RWPE2 (cell line): ENCODE data around the gene ANO8.

Experiments
- ATAC-seq: fragments of 200-7000 bp; cut with Tn5 transposase; 3 replicates; pipeline ENCODE4 v1.9.1; 2021; ENCODE audit warnings: low read depth
- DNase-seq: peaks from one replicate; pipeline ENCODE4 v3.0.0-alpha.2; 2020; ENCODE audit warnings: low spot score
- H3K27ac ChIP-seq: fragments of 450-650 bp; 2 replicates; pipeline ENCODE4 v1.5.1; 2017; ENCODE audit warnings: mild to moderate bottlenecking; ENCODE audit not compliant: poor library complexity, severe bottlenecking
- H3K27me3 ChIP-seq: fragments of 250-450 bp; sonication (Bioruptor Pico); 2 replicates; pipeline ENCODE4 v1.5.1; 2021; ENCODE audit warnings: mild to moderate bottlenecking, moderate library complexity; ENCODE audit not compliant: insufficient read depth, poor library complexity, severe bottlenecking
- H3K36me3 ChIP-seq: fragments of 250-450 bp; sonication (Bioruptor Pico); 2 replicates; pipeline ENCODE4 v1.5.1; 2020; ENCODE audit warnings: low read depth, mild to moderate bottlenecking, moderate library complexity
- H3K4me1 ChIP-seq: fragments of 250-450 bp; sonication (Bioruptor Pico); 2 replicates; pipeline ENCODE4 v1.5.1; 2021; ENCODE audit warnings: mild to moderate bottlenecking, moderate library complexity; ENCODE audit not compliant: insufficient read depth, poor library complexity, severe bottlenecking
- H3K4me3 ChIP-seq: fragments of 250-450 bp; sonication (Bioruptor Pico); 2 replicates; pipeline ENCODE4 v1.5.1; 2021; ENCODE audit warnings: mild to moderate bottlenecking, moderate library complexity; ENCODE audit not compliant: severe bottlenecking
- H3K9me3 ChIP-seq: fragments of 250-450 bp; sonication (Bioruptor Pico); 2 replicates; pipeline ENCODE4 v1.5.1; 2021; ENCODE audit warnings: mild to moderate bottlenecking, moderate library complexity; ENCODE audit not compliant: severe bottlenecking
- TF ChIP-seq, protein P1 (sequence below): fragments of 450-650 bp; IDR thresholded peaks from one replicate; pipeline ENCODE4 v1.5.1; 2017; ENCODE audit warnings: mild to moderate bottlenecking, moderate library complexity; ENCODE audit not compliant: poor library complexity, severe bottlenecking

Gene ANO8, protein sequence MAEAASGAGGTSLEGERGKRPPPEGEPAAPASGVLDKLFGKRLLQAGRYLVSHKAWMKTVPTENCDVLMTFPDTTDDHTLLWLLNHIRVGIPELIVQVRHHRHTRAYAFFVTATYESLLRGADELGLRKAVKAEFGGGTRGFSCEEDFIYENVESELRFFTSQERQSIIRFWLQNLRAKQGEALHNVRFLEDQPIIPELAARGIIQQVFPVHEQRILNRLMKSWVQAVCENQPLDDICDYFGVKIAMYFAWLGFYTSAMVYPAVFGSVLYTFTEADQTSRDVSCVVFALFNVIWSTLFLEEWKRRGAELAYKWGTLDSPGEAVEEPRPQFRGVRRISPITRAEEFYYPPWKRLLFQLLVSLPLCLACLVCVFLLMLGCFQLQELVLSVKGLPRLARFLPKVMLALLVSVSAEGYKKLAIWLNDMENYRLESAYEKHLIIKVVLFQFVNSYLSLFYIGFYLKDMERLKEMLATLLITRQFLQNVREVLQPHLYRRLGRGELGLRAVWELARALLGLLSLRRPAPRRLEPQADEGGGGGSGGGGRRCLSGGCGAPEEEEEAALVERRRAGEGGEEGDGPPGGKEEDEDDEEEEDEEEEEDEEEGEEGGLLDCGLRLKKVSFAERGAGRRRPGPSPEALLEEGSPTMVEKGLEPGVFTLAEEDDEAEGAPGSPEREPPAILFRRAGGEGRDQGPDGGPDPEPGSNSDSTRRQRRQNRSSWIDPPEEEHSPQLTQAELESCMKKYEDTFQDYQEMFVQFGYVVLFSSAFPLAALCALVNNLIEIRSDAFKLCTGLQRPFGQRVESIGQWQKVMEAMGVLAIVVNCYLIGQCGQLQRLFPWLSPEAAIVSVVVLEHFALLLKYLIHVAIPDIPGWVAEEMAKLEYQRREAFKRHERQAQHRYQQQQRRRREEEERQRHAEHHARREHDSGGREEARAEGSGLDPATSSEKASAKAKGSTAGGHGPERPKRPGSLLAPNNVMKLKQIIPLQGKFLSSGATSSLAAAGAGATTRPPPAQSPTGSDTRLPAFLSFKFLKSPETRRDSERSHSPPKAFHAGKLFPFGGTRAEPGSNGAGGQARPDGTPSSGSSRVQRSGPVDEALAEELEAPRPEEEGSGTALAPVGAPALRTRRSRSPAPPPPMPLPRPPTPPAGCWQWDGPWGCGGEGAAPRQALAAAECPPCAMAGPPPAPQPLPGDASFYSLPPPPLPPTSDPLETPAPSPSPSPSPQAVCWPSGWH

DNA sequence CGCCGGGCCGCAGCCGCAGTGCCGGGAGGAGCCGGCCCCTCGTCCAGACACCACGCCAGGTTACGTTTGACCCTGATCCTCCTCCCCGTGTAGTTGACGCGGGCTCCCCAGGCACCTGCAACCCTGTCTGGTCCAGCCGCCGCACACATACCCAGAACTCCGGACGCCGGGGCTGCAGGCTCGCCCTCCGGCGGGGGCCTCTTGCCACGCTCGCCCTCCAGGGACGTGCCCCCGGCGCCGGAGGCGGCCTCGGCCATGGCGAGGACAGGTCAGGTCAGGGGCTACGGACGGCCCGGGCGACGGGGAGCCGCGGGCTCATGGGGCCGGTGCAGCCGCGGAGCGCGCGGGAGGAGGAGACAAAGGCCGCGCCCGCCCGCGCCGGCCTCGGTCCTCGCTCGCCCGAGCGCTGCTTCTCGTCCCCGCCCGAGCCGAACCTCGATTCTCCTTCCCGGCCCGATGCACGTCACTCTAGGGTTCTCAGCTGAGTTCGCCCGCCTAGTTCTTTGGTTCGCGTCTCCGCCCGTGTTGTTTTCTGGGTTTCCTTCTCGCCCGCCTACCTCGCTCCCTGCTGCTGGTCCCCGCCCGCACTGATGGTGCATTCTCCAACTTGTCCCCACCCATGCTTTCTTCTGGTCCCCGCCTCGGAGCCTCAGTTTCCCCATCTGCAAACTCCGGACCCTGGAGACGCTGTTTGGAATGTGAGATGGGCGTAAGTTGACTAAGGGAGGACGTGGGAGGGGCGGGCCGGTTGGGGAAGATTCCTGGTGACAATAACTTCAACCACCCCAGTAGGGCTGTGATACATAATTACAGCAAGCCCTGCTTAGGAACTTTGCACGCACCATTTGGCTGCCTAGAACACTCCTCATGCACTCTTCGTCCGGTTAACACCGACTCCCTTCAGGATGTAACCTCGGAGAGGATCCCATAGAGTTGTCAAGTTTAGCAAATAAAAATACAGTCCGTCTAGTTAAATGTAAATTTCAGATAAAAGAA lies at the start of gene ANO8:
Gene ANO8, minus strand, starts transcription at position 442 of the 996 bp plus-strand sequence. Its CDS starts 185 bp downstream, at position 257.
- Histone ChIP-seq H3K36me3 (peaks cover 14% of the 10 kb centered on the region), H3K9me3 (no peaks in the 10 kb centered on the region), H3K27me3 (no peaks in the 10 kb centered on the region), H3K27ac (peak within 1 kb of the TSS; percentile 57), H3K4me3 (peak within 1 kb of the TSS; percentile 65), H3K4me1 (no peaks in the 10 kb centered on the region)
- DNase-seq (peak; percentile 97), ATAC-seq (peak; percentile 64)
- TF ChIP-seq, protein P1, sequence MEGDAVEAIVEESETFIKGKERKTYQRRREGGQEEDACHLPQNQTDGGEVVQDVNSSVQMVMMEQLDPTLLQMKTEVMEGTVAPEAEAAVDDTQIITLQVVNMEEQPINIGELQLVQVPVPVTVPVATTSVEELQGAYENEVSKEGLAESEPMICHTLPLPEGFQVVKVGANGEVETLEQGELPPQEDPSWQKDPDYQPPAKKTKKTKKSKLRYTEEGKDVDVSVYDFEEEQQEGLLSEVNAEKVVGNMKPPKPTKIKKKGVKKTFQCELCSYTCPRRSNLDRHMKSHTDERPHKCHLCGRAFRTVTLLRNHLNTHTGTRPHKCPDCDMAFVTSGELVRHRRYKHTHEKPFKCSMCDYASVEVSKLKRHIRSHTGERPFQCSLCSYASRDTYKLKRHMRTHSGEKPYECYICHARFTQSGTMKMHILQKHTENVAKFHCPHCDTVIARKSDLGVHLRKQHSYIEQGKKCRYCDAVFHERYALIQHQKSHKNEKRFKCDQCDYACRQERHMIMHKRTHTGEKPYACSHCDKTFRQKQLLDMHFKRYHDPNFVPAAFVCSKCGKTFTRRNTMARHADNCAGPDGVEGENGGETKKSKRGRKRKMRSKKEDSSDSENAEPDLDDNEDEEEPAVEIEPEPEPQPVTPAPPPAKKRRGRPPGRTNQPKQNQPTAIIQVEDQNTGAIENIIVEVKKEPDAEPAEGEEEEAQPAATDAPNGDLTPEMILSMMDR: no peak

DNA sequence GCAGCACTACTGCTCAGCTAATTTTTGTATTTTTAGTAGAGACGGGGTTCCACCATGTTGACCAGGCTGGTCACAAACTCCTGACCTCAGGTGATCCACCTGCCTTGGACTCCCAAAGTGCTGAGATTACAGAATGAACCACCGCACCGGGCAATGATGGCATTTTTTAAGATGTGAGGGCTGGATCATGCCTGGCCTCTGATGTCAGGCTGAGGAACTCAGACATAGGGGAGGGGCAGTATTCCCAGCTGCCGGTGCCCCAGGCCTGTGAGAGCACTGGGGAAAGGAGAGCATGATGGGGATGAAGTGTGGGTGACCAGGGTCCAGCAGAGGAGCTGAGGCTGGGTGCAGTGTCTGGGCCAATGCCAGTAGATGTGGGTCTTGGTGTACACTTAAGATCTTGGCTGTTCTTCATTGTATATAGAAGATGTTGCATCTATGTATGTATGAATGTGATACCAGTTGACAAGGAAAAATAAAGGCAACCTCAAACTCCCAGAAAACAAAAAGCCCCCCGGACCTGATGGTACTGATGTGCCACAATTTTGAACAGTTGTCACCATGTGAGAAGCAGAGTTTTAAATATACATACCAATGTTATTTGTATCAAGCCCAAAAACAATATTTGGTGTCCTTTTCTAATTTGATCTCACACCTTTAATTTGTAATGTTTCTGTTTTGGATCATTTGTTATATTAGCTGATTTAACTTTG lies 45.9 kb upstream of the ANO8 start:
- ATAC-seq (no peak), DNase-seq (no peak)
- no peak overlapping the region for H3K27ac ChIP-seq
- H3K27me3 ChIP-seq: no peaks in the 10 kb centered on the region
- no peaks in the 10 kb centered on the region for H3K36me3 ChIP-seq
- H3K4me3 ChIP-seq: no peak overlapping the region
- no peaks in the 10 kb centered on the region for H3K9me3 ChIP-seq
- no peaks in the 10 kb centered on the region for H3K4me1 ChIP-seq
- TF ChIP-seq, protein P1: no peak

DNA sequence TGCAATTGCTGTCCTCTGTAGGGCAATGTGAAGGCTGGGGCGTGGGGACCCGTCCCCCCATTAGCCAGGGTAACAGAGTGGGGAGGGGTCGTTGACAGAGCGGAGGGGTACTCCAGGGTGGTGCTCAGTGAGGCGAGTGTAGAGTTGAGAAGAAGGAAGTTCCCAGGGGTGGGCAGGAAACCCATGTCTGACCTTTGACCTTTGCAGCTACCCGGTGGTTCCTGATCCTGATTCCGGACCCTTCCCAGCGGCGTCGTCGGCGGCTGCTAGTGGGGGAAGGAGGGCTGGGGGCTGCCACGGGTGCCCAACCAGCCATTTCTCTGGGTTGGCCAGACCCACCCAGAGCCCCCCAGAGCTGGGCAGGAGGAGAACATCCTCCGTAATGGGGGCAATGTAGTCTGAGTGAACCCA lies 44.6 kb upstream of the ANO8 start:
- Histone ChIP-seq H3K4me1 (no peaks in the 10 kb centered on the region), H3K36me3 (no peaks in the 10 kb centered on the region), H3K4me3 (no peak overlapping the region), H3K27ac (no peak overlapping the region), H3K9me3 (no peaks in the 10 kb centered on the region), H3K27me3 (no peaks in the 10 kb centered on the region)
- TF ChIP-seq, protein P1: no peak
- ATAC-seq (no peak), DNase-seq (no peak)

DNA sequence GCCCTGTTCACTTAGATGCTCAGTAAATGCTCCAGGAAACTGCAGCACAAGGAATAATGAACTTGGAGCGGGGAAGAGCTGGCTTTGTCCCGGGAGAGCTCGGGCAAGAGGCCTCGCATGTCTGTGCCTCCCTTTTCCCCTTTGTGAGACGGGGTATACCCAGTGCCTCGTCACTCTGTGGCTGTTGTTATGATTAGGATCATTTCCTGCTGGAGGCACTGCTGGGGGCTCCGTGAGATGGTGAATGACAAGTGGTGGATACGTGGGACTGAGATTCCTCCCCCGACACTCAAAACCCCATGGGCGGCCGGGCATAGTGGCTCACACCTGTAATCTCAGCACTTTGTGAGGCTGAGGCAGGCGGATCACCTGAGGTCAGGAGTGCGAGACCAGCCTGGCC lies 43.6 kb upstream of the ANO8 start:
- Histone ChIP-seq H3K36me3 (no peaks in the 10 kb centered on the region), H3K27me3 (no peaks in the 10 kb centered on the region), H3K9me3 (no peaks in the 10 kb centered on the region), H3K27ac (no peak overlapping the region), H3K4me3 (no peak overlapping the region), H3K4me1 (no peaks in the 10 kb centered on the region)
- no peak for DNase-seq
- TF ChIP-seq, protein P1: no peak
- no peak for ATAC-seq
